Fibroblast of lung (primary cell): ENCODE measurements around the gene KDM2A. TPM values are rescaled to one million over a fixed set of nuclear protein-coding genes. Genes with fewer than 3 reads are reported as not detected.

Experiments used
- DNase-seq, 2 donors: peaks; one replicate each; pipeline versions ENCODE4 v3.0.0 to v3.0.0-alpha.2; 2010; ENCODE audit warnings: low read depth in 2 of 2
- H2AFZ ChIP-seq: 2 replicates; pipeline ENCODE4 v1.5.1; 2012; ENCODE audit warnings: low read length, control low read depth, inconsistent platforms
- H3K27ac ChIP-seq: 2 replicates; pipeline ENCODE4 v1.5.1; 2011; ENCODE audit warnings: low read length, control low read depth; ENCODE audit not compliant: insufficient read depth
- H3K27me3 ChIP-seq: 2 replicates; pipeline ENCODE4 v1.5.1; 2011; ENCODE audit warnings: mild to moderate bottlenecking, low read length; ENCODE audit not compliant: control insufficient read depth, insufficient read depth
- H3K36me3 ChIP-seq: 2 replicates; pipeline ENCODE4 v1.5.1; 2011; ENCODE audit warnings: low read length; ENCODE audit not compliant: control insufficient read depth, insufficient read depth
- H3K4me1 ChIP-seq: 2 replicates; pipeline ENCODE4 v1.5.1; 2011; ENCODE audit warnings: low read length; ENCODE audit not compliant: control insufficient read depth, insufficient read depth; ENCODE audit errors: extremely low read depth
- H3K4me2 ChIP-seq: 2 replicates; pipeline ENCODE4 v1.5.1; 2011; ENCODE audit warnings: low read length, control low read depth; ENCODE audit not compliant: insufficient read depth; ENCODE audit errors: extremely low read depth
- H3K4me3 ChIP-seq, 4 experiments: fragments of 200-600 bp in 1 of 4; sonication (generic) in 1 of 4; replicated peaks in 1 of 4; 2 replicates each; pipeline ENCODE4 v1.5.1; 2011 to 2016; ENCODE audit warnings: low read length in 4 of 4, low read depth in 3 of 4, mild to moderate bottlenecking in 3 of 4, control low read depth in 2 of 4, inconsistent platforms in 1 of 4, mixed read lengths in 1 of 4; ENCODE audit not compliant: insufficient read depth in 1 of 4; ENCODE audit errors: control extremely low read depth in 1 of 4
- H3K79me2 ChIP-seq: 2 replicates; pipeline ENCODE4 v1.5.1; 2012; ENCODE audit warnings: mild to moderate bottlenecking, low read length, inconsistent platforms; ENCODE audit not compliant: control insufficient read depth, insufficient read depth
- H3K9ac ChIP-seq: 2 replicates; pipeline ENCODE4 v1.5.1; 2011; ENCODE audit warnings: mild to moderate bottlenecking, low read length, control low read depth; ENCODE audit not compliant: insufficient read depth
- H3K9me3 ChIP-seq: 2 replicates; pipeline ENCODE4 v1.5.1; 2012; ENCODE audit warnings: low read depth, low read length; ENCODE audit not compliant: control insufficient read depth, insufficient read depth
- H4K20me1 ChIP-seq: 2 replicates; pipeline ENCODE4 v1.5.1; 2011; ENCODE audit warnings: low read length; ENCODE audit not compliant: control insufficient read depth, insufficient read depth; ENCODE audit errors: extremely low read depth
- CTCF ChIP-seq, 2 donors: IDR thresholded peaks in 1 of 2; conservative IDR thresholded peaks in 1 of 2; 1 replicate in 1 of 2; 2 replicates in 1 of 2; pipeline ENCODE4 v1.5.1; 2011 to 2012; ENCODE audit warnings: low read length in 2 of 2, control low read depth in 1 of 2, inconsistent platforms in 1 of 2, low read depth in 1 of 2, mild to moderate bottlenecking in 1 of 2
- EZH2 ChIP-seq: IDR thresholded peaks from 2 replicates; pipeline ENCODE4 v1.5.1; 2012; ENCODE audit warnings: low read length, control low read depth, mild to moderate bottlenecking; ENCODE audit errors: missing control alignments
- polyA plus RNA-seq, 2 donors: library from polyadenylated mRNA; depleted of rRNA in 1 of 2; stranded (reverse) in 1 of 2; unstranded in 1 of 2; fragments of >200 nt; gene quantifications; 2 replicates each; pipeline ENCODE4 v1.2.1, GENCODE V29; 2011 to 2012; ENCODE audit warnings: missing spikeins in 1 of 2
- total RNA-seq: library from RNA; depleted of rRNA; stranded (reverse); fragments of >200 nt; gene quantifications from 2 replicates; pipeline ENCODE4 v1.2.1, GENCODE V29; 2014

KDM2A gene
- total and polyA plus RNA-seq, 2 donors (not counting 1 experiment from before 2014, with no cell fraction given), result 36.4 to 42.6 TPM

GRCh38 chr11:67136156-67136555 lies 17.1 kb downstream of the KDM2A start:
- Histone ChIP-seq H3K79me2 (peaks cover 55% of the 10 kb centered on the region), H3K9ac (no peak overlapping the region), H4K20me1 (peaks cover 3% of the 10 kb centered on the region), H3K4me3 (no peak overlapping the region), H3K27me3 (no peaks in the 10 kb centered on the region), H3K27ac (no peak overlapping the region), H3K4me2 (no peak overlapping the region), H3K4me1 (no peaks in the 10 kb centered on the region), H3K9me3 (no peaks in the 10 kb centered on the region), H3K36me3 (peaks cover 9% of the 10 kb centered on the region), H2AFZ (no peak overlapping the region)
- DNase-seq, result no peak
- TF ChIP-seq CTCF (conservative IDR thresholded peaks at IDR 0.05 in 1 of 2, IDR thresholded peaks at IDR 0.05 in 1 of 2; ENCODE audit: low read depth in 1 of 2, low read length in 2 of 2) (no peak), EZH2 (no peak)

GRCh38 chr11:67138922-67139321 lies 19.9 kb downstream of the KDM2A start:
- Histone ChIP-seq H3K9me3 (no peaks in the 10 kb centered on the region), H2AFZ (no peak overlapping the region), H3K9ac (no peak overlapping the region), H3K27ac (no peak overlapping the region), H3K79me2 (peaks cover 40% of the 10 kb centered on the region), H3K4me1 (no peaks in the 10 kb centered on the region), H3K4me2 (no peak overlapping the region), H3K36me3 (peaks cover 6% of the 10 kb centered on the region), H4K20me1 (peaks cover 3% of the 10 kb centered on the region), H3K27me3 (no peaks in the 10 kb centered on the region), H3K4me3 (no peak overlapping the region)
- no peak for DNase-seq
- TF ChIP-seq CTCF (conservative IDR thresholded peaks at IDR 0.05 in 1 of 2, IDR thresholded peaks at IDR 0.05 in 1 of 2; ENCODE audit: low read depth in 1 of 2, low read length in 2 of 2), result no peak

- TF ChIP-seq EZH2 (no peak), CTCF (conservative IDR thresholded peaks at IDR 0.05 in 1 of 2, IDR thresholded peaks at IDR 0.05 in 1 of 2; ENCODE audit: low read depth in 1 of 2, low read length in 2 of 2) (no peak)
- no peaks in the 10 kb centered on the region for H3K4me1 ChIP-seq
- H3K9me3 ChIP-seq, result no peaks in the 10 kb centered on the region
- H3K36me3 ChIP-seq, result peaks cover 2% of the 10 kb centered on the region
- H3K4me2 ChIP-seq, result no peak overlapping the region
- no peak overlapping the region for H3K9ac ChIP-seq
- H3K27me3 ChIP-seq, result no peaks in the 10 kb centered on the region
- H3K79me2 ChIP-seq, result peaks cover 27% of the 10 kb centered on the region
- H3K27ac ChIP-seq, result no peak overlapping the region
- H2AFZ ChIP-seq, result no peak overlapping the region
- no peak for DNase-seq
- H4K20me1 ChIP-seq, result no peaks in the 10 kb centered on the region
- no peak overlapping the region for H3K4me3 ChIP-seq
These were observed 27.6 kb downstream of the KDM2A start for GRCh38 chr11:67146516-67147226.
